Esophagus squamous epithelium (tissue), 5 donors: ENCODE data around the gene RTKN. TPM values are rescaled to one million over a fixed set of nuclear protein-coding genes. Genes with fewer than 3 reads are reported as not detected.

Source experiments
- DNase-seq: peaks from one replicate; lab custom pipeline; 2025; lab: John Stamatoyannopoulos, UW
- H3K27ac ChIP-seq, 4 donors: fragments of 200-600 bp; sonication (generic); one replicate each; pipeline ENCODE4 v1.5.1; 2016 to 2019; ENCODE audit warnings: mild to moderate bottlenecking in 1 of 4
- H3K27me3 ChIP-seq, 4 donors: fragments of 200-600 bp; sonication (generic); 1 replicate in 3 of 4; 2 replicates in 1 of 4; pipeline versions ENCODE4 v1.5.1 to v1.6.0; 2017 to 2021; ENCODE audit warnings: antibody characterized with exemption in 1 of 4
- H3K36me3 ChIP-seq, 3 donors: fragments of 200-600 bp; sonication (generic); one replicate each; pipeline ENCODE4 v1.5.1; 2016 to 2019
- H3K4me1 ChIP-seq, 3 donors: fragments of 200-600 bp; sonication (generic); one replicate each; pipeline ENCODE4 v1.5.1; 2017 to 2019
- H3K4me3 ChIP-seq, 4 donors: fragments of 200-600 bp; sonication (generic); 1 replicate in 3 of 4; 2 replicates in 1 of 4; pipeline ENCODE4 v1.5.1; 2016 to 2019; ENCODE audit warnings: mild to moderate bottlenecking in 2 of 4, moderate library complexity in 1 of 4
- H3K9me3 ChIP-seq, 3 donors: fragments of 200-600 bp; sonication (generic); one replicate each; pipeline ENCODE4 v1.5.1; 2016 to 2019
- POLR2A ChIP-seq, 4 donors: fragments of 450-650 bp; IDR thresholded peaks; one replicate each; pipeline ENCODE4 v1.6.1; 2017; ENCODE audit warnings: antibody characterized with exemption in 4 of 4, mild to moderate bottlenecking in 4 of 4, moderate library complexity in 3 of 4
- WGBS, 2 donors: methylation state at CpG; one replicate each; pipeline ENCODE4 v1.1.5; 2018; 5-methylcytosine and 5-hydroxymethylcytosine counted together
- intact Hi-C: fragments of 100-400 bp; cut with DNase I; formaldehyde crosslinking; loops from one replicate; pipeline ENCODE4 v1.15.0; 2022
- total RNA-seq, 4 donors: library from RNA; depleted of rRNA; stranded (reverse); fragments of >200 nt; gene quantifications; one replicate each; pipeline ENCODE4 v1.1.0, GENCODE V29; 2016
- TF ChIP-seq, protein P1 (sequence below), 6 experiments: fragments of 450-650 bp in 4 of 6; fragments of 200-600 bp in 2 of 6; sonication (generic) in 2 of 6; IDR thresholded peaks; one replicate each; pipeline ENCODE4 v1.5.1; 2016 to 2019; ENCODE audit warnings: antibody characterized with exemption in 6 of 6, mild to moderate bottlenecking in 4 of 6, moderate library complexity in 4 of 6
- donor health status: DM: yes; HTN: yes; CAD: no.

The RTKN gene
- total RNA-seq, 4 donors from 2014 or later = 20.2 to 37.8 (median 27.9) TPM

- no peak for TF ChIP-seq POLR2A (IDR thresholded peaks at IDR 0.05)
- TF ChIP-seq, protein P1, sequence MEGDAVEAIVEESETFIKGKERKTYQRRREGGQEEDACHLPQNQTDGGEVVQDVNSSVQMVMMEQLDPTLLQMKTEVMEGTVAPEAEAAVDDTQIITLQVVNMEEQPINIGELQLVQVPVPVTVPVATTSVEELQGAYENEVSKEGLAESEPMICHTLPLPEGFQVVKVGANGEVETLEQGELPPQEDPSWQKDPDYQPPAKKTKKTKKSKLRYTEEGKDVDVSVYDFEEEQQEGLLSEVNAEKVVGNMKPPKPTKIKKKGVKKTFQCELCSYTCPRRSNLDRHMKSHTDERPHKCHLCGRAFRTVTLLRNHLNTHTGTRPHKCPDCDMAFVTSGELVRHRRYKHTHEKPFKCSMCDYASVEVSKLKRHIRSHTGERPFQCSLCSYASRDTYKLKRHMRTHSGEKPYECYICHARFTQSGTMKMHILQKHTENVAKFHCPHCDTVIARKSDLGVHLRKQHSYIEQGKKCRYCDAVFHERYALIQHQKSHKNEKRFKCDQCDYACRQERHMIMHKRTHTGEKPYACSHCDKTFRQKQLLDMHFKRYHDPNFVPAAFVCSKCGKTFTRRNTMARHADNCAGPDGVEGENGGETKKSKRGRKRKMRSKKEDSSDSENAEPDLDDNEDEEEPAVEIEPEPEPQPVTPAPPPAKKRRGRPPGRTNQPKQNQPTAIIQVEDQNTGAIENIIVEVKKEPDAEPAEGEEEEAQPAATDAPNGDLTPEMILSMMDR (IDR thresholded peaks at IDR 0.05) = no peak
These were observed 35.7 kb downstream of the RTKN start for GRCh38 chr2:74406035-74406434.

DNA sequence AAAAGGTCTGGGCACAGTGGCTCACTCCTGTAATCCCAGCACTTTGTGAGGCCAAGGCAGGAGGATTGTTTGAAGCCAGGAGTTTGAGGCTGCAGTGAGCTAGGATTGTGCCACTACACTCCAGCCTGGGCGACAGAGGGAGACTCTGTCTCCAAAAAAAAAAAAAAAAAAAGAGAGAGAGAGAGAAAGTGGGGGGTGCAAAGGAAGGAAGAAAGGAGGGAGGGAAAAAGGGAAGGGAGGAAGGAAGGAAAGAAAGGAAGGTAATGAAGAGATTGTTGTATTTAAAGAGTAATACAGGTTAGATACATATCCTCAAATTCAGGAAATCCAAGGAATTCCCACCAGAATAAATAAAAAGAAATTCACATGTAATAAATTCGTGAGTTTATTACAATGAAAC, 39.8 kb downstream of the RTKN start:
- WGBS, 2 donors = 58 to 75% methylated on average over 2 of the region's 2 CpGs

More at GRCh38 chr2:74406035-74406434, 35.7 kb downstream of the RTKN start:
- no peak for DNase-seq
- H3K27ac ChIP-seq = no peak overlapping the region
- no peak overlapping the region for H3K4me3 ChIP-seq
- intact Hi-C loops = no loop called here
- H3K27me3 ChIP-seq = no peaks in the 10 kb centered on the region
- H3K4me1 ChIP-seq = peaks cover 0 to 10% (median 0%) of the 10 kb centered on the region in 3 donors
- H3K9me3 ChIP-seq = no peaks in the 10 kb centered on the region
- no peaks in the 10 kb centered on the region for H3K36me3 ChIP-seq

DNA sequence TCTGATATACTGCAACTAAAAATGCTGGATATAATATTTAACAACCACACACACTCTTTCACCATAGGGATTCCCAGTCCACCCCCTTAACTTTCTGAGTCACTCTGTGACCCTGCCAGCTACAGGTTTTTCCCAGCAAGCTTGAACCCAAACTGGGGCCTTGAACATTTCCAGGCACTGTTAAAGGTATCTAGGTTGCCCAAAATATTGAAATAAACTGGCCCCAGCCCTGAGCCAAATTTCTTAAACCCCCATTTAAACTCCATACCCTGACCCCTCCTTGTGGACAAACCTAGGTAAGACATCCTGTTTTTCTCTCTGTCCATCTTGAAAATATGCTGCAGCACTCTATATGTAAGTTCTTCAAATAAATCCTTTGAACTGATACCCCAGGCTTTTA, 42.0 kb downstream of the RTKN start:
- Histone ChIP-seq H3K4me3 (no peak overlapping the region), H3K4me1 (no peaks in the 10 kb centered on the region), H3K27me3 (no peaks in the 10 kb centered on the region), H3K27ac (no peak overlapping the region), H3K36me3 (no peaks in the 10 kb centered on the region), H3K9me3 (no peaks in the 10 kb centered on the region)
- intact Hi-C loops = no loop called here
- TF ChIP-seq, protein P1 (IDR thresholded peaks at IDR 0.05) = peak in 5 of 6 experiments; percentile 18 to 56 (median 37)
- no peak for TF ChIP-seq POLR2A (IDR thresholded peaks at IDR 0.05)
- DNase-seq = no peak

More for the DNA sequence above, 39.8 kb downstream of the RTKN start:
- no peak for DNase-seq
- Histone ChIP-seq H3K27ac (no peak overlapping the region), H3K36me3 (no peaks in the 10 kb centered on the region), H3K4me1 (peaks cover 0 to under 1% (median 0%) of the 10 kb centered on the region in 3 donors), H3K9me3 (no peaks in the 10 kb centered on the region), H3K4me3 (no peak overlapping the region), H3K27me3 (no peaks in the 10 kb centered on the region)
- intact Hi-C loops = no loop called here
- TF ChIP-seq, protein P1 (IDR thresholded peaks at IDR 0.05) = no peak
- TF ChIP-seq POLR2A (IDR thresholded peaks at IDR 0.05) = no peak

DNA sequence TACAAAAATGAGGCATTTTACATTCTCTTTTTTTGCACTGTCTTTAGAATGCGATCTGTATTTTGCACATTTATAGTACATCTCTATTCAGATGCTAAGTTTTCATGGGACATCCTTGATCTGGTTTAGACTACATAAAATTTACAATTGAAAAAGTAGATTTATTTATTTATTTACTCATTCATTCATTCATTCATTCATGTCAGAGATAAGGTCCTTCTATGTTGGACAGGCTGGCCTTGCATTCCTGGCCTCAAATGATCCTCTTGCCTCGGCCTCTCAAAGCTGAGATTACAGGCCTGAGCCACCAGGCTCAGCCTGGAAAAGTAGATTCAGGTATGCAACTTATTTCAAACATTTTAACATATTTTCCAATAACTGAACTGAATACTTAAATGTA, 45.6 kb downstream of the RTKN start:
- H3K4me1 ChIP-seq = peaks cover 0 to 8% (median 0%) of the 10 kb centered on the region in 3 donors
- no peaks in the 10 kb centered on the region for H3K9me3 ChIP-seq
- intact Hi-C loops = no loop called here
- WGBS, 2 donors = 88 to 91% methylated on average over 2 of the region's 2 CpGs
- no peak overlapping the region for H3K4me3 ChIP-seq
- no peak for DNase-seq
- no peaks in the 10 kb centered on the region for H3K27me3 ChIP-seq
- no peak for TF ChIP-seq POLR2A (IDR thresholded peaks at IDR 0.05)
- TF ChIP-seq, protein P1 (IDR thresholded peaks at IDR 0.05) = no peak
- no peaks in the 10 kb centered on the region for H3K36me3 ChIP-seq
- no peak overlapping the region for H3K27ac ChIP-seq

DNA sequence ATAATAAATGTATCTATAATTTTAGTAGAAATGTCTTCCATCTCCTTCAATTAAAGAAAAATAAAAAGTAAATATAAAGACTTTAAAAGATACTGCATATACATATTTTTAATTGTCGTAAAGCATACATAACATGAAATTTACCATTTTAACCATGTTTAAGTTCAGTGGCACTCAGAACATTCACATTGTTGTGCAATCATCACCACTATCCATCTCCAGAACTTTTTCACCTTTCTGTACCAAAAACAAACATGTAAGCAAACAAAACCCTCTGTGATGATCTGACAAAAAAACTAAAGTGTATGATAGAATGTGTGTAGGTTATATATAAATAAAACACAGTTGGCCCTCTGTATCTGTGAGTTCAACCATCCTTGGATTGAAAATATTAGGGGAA, 48.2 kb downstream of the RTKN start:
- intact Hi-C loops = no loop called here
- DNase-seq = no peak
- 87 to 88% methylated on average over 1 of the region's 1 CpG for WGBS, 2 donors

More for the DNA sequence above, 48.2 kb downstream of the RTKN start:
- no peaks in the 10 kb centered on the region for H3K36me3 ChIP-seq
- H3K27ac ChIP-seq = no peak overlapping the region
- TF ChIP-seq, protein P1 (IDR thresholded peaks at IDR 0.05) = no peak
- TF ChIP-seq POLR2A (IDR thresholded peaks at IDR 0.05) = no peak
- H3K4me3 ChIP-seq = no peak overlapping the region
- H3K27me3 ChIP-seq = no peaks in the 10 kb centered on the region
- peaks cover 0 to 34% (median 20%) of the 10 kb centered on the region in 3 donors for H3K4me1 ChIP-seq
- H3K9me3 ChIP-seq = no peaks in the 10 kb centered on the region
